Measurements from ENCODE around the gene SPATA2.
A peak's percentile ranks its signal among the peaks of the same experiment; 100 is the strongest.
"Not testable (repeated sequence)": the region's sequence is repeated elsewhere in the genome, so short reads cannot be mapped to it uniquely, and the experiment has no call there.

Gene SPATA2

DNA sequence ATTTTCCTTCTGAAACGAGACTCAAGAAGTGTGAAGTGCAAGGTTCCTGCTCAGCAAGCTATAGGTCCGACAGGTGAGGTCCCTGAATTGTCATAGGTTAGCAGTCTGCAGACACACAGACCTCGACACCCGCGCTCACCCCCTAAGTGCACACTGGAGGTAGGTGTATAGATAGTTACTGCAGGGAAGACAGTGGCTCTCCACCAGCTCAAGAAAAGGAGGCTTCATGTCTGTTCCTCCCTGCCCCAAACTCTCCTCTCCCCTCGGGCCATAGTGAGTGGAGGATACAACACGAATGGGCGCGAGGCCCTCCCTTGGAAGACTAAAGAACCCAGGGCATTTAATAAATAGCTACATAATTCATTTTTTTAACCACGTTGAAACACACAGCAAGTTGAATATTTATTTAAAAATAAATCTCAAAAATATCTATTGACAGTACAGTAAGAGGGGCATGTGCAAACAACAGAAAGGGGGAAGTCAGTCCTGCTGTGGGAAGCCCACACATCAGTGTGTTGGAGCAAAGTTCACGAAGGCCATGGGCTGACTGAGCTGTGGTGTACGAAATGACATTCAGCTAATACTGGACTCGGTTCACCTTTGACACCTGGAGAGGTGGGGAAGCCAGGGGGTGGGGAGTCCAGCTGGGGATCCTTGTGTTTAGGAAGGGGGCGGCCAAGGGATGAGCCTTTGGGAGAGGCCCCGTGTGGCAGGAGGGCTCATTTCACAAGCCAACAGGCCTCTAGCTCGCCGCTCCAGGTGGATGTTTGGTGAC is 10.7 kb downstream of the SPATA2 start:
- DNase-seq (ENCODE audit: low read depth): no peak

DNA sequence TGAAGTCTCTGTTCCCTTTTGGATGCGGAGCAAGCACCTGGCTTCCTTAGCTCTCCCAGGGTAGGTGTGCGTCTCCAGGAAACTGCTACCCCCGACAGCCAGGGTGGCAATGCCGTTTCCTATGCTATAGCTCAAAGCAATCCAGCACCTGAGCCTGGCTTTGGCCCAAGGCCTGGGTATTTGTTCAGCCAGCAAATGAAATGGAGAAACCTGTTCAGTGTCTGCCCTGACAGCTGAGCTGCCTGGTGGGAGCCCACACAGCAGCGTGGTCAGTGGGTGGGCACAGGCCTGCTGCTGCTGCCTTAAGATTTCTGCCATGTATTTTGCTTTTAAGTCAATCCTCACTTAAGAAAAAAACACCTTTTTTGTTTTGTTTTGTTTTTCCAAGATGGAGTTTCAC is 13.7 kb downstream of the SPATA2 start:
- DNase-seq (ENCODE audit: low read depth): no peak

DNA sequence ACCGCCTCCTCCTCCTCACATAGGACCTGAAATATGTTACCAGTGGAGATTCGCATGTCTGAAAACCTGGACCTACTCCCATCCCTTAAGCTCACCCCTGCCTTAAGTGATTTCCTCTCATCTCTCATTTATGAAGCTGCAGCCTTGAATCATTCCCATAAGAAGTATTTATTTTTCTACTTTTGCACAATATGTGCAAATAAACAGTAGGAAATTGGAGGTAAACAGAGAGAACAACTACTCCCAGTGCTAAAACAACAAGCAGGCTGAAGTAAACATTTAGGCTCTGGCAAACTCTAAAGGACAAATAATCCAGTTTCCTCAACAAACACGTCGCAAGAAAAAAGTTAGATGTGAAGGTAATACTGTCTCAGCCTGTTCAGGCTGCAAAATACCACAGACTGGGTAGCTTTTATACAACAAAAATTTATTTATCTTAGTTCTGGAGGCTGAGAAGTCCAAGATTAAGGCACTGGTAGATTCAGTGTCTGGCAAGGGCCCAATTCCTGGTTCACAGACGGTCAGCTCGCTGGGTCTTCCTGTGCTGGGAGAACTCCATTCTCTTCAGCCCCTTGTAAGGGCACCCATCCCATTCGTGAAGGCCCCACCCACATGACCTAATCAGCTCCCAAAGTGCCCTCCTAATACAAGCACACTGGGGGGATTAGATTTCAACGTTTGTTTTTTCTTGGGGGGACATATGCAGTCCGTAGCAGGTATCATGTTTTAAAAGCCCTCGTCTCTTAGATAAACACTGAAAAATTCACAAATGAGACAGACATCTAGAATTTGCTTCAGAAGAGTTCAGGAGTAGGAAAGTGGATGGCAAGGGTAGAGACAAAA is 15.6 kb downstream of the SPATA2 start:
- DNase-seq (ENCODE audit: low read depth): no peak

DNA sequence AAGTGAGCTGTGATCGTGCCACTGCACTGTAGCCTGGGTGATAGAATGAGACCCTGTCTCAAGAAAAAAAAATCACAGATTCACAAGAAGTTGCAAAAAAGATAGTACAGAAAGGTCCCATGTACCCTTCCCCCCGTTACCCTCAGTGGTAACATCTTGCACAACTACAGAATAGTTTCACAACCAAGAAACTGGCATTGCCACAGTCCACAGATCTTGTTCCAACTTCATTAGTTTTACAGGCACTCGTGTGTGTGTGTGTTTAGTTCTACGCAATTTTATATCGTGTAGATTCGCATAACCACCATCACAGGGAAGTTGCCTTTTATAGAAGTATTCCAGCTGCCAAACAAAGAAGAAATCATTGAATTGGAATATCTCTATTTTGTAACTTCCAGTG is 19.1 kb downstream of the SPATA2 start:
- no peak for DNase-seq (ENCODE audit: low read depth)

DNA sequence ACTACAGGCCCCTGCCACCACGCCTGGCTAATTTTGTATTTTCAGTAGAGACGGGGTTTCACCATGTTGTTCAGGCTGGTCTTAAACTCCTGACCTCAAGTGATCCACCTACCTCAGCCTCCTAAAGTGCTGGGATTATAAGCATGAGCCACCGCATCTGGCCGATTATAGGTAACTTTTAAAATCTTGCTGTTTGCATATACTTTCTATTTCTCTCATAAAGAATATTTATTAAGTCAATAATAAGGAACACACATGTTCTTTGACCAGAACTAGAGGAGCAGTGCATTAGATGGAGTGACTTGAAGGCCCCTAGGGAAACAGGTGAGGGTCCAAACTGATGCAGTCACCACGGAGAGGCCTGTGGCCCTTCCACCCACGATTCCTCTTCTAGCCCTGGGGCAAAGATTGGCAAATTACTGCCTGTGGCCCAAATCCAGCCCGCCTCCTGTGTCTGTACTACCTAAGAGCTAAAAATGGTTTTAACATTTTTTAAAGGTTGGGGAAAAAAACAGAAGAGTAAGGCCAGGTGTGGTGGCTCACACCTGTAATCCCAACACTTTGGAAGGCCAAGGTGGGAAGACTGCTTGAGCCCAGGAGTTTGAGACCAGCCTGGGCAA is 19.7 kb downstream of the SPATA2 start:
- DNase-seq (ENCODE audit: low read depth): not testable (repeated sequence)

DNA sequence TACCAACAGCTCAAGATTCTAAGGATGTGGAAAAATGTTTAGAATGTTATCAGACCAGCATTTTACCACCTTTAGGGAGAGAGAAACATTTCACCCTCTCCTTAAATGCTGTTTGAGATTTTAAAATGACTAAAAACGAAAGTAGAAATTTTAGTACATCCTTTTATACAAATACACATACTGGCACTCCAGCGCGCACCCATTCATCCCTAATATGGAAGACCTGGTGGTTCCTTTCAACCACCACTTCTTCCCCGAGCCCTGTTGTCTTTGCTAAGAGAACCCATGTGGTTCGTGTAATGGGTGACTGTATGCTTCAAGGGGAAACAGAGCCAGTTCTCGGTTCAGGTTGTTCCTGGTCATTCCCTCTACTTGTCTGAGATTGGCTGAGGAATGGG is 21.3 kb downstream of the SPATA2 start:
- DNase-seq (ENCODE audit: low read depth): no peak

DNA sequence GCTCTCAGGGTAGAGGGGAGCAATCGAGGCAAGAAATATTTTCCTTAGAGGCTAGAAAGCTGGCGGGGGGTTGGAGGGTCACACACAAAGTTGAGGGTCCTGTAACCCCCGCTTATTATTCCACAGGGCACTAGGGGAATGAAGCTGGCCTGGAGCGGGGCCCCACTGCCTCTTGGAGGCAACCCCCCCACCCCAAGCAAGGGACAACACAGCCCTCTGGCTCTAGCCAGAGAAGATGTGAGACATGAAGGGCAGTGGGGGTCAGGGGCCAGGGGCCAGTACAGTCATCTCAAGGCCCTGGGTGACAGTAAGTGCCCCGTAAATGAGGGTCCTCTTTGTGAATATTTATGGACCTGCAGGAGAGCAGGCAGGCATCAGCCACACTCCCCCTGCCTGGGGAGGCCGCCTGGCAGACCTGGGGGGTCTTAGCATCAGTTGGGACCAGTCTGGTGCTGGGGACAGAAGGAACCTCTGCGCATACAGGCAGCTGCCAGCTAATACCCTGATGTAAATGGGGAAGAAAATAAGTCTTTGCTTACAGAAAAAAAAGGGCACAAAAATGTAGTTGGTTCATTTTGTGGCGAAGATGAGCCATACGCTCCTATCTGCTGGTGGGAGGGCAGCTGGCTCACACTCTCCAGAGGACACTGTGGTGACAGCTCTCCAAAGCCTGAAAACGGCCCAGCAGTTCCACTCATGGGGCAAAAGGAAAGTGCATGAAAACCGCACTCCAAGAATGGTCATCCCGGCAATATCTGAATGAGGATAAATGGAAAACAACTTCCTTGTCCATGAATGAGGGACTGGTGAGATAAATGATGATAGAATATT is 21.9 kb downstream of the SPATA2 start:
- no peak for DNase-seq (ENCODE audit: low read depth)

DNA sequence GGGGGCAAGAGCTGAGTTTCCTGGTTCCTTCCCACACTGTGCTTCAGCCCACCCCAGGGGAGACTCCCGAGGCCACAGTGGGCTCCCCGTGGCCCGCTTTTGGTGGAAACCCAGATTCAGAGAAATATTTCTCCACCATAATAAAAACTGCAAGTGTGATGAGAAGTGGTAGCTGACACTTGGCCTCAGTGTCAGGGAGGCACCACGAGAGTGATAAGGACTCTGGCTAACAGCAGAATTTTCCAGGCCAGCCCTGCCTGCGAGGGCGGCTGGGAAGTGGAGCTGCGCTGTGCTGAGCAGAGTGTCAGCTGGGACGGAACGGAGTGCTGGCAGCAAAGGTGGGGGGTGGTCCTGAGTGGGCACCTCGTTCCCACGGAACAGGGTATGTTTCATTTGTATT is 22.5 kb downstream of the SPATA2 start:
- DNase-seq (ENCODE audit: low read depth): no peak

DNA sequence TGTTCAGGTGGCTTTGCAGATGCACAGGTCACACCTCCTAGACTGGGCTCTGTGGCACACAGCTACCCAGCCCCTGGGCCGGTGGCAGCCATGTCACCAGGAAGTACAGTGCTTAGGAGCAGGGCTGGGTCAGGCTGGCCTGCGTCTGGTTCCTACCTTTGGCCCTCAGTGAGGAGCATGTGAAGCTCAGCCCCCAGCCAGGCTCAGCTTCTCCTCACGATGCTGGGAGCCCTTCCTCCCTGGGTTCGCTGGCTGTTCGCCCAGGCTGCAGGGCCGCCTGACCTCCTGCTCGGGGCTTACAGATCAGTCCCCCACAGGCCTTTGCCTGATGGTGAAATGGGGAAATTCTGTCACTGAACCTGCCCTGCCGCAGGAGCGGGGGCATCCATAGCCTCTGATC is 23.1 kb downstream of the SPATA2 start:
- no peak for DNase-seq (ENCODE audit: low read depth)

DNA sequence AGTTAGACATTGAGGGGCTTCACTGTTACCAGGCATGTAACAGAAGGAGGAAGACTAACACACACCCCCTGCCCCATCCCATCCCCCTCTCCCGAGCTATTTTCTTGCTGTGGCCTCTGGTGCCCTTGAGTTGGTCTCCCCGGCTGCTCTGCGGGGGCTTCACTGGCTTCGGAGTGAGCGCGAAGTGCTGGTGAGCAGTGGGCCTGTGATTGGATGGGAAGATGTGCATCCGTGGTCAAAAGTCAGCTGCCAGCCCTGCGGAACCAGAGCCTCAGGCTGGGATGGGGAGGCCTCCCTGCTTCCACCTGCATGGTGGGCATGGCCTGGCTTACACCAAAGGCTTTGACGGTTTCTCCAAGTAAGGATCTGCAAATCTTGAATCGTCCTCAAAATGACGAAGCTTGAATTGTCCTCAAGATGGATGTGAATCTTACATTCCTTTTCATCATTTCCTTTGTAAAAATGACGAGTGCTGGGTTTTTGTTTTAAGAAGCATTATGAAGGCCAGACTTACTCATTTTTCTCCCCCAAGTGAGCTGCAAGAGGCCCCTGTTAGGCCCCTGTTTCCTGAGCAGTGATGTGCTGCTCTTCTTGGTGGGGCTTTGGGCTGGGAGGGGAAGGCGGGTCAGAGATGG is 23.7 kb downstream of the SPATA2 start:
- DNase-seq (ENCODE audit: low read depth): no peak

DNA sequence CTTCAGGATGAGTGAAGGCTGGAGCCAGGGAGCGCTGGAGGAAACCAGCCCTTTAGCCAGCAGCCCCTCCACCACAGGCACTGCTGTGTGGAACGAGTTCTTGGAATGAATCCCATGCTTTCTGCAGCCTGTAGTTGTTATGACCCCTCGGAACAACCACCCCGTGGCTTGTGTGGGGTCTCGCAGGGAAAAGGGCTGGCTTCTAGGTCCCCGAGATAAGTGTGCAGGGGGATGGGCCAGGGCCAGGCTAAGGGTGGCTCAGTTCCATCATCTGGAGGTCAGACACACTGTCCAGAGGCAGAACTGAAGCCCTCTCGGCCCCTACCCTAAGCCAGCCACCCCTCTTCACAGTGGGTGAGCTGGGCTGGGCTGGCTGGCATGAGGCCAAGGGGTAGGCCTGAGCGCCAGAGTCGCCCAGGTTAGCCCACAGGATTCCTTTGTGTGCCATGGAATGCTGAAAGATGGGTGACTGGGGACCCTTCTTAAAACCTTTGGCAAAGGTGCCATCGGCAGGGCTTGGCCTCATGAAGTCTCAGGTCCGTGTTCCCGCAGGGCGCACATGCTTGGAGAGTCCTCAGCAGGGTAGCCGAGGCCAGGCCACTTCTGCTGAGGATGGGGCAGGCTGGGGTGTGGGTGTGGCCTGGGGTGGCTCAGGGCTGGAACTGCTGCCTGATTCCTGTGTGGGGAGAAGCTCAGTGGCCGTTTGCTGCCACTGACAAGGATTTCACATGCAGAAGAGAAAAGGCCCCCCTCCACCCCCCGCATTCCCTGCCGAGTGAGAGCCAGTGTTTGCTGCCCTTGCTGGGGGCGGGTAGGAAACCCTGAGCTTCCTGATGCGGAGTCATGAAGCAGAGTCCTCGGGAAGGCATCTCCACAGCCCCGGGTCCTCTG is 24.6 kb downstream of the SPATA2 start:
- DNase-seq (ENCODE audit: low read depth): no peak

DNA sequence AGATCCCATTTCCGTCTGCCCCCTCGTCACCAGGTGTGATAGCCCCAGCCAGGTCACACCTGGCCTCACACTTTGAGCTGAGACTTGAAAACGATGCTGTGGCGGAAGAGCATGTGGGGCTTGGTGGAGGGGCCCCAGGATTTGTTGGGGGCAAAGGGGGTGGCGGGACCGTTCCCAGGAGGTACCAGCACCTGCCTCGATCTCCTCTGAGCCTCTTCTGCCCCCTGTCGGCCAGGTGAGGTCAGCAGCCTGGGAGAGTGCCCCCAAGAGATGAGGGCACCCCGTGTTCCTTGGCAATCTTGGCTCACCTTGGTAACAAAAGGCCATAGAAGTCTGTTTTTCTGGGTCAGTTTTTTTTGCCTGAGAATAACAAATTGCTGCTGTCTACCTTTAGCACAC is 25.4 kb downstream of the SPATA2 start:
- no peak for DNase-seq (ENCODE audit: low read depth)

DNA sequence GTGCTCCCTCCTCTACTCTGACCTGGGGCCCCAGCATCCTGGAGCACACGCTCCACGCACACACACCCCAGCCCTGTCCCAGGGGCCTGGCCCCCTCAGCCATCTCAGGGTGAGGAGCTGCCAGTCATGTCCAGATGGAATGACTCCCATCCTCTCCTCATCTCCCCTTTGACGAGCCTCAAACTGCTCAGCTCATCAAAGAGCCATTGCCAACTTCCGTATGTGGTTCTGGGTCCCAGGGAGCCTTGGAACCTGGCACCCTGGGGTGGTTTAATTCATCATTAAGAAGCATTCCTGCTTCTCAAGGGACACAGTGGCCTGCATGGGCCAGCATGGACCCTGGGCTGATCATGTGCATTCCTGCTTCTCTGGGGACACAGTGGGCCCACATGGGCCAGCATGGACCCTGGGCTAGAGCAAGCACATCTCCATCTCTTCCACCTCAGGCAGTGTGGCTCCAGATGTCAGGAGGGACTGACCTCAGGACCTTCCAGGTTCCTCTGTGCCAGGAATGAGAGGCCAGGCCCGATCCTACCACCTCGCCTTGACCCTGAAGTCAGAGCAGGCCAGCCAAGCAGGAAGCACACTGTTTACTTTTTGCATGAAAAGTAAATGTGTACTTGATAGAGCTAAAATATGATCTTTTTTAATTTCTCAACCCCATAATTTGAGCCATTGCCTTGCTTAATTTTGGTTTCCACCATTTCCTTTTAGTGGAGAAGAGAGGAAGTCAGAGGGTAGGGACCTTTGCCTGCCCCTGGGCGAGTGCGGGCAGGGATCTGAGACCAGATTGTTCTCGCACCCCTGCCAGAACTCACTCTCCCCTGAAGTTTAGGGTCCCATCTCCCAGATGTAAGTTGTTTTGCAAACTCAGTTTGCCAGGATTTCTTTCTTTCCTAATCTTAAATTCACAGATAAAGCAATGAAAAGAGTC is 26.1 kb downstream of the SPATA2 start:
- no peak for DNase-seq (ENCODE audit: low read depth)

DNA sequence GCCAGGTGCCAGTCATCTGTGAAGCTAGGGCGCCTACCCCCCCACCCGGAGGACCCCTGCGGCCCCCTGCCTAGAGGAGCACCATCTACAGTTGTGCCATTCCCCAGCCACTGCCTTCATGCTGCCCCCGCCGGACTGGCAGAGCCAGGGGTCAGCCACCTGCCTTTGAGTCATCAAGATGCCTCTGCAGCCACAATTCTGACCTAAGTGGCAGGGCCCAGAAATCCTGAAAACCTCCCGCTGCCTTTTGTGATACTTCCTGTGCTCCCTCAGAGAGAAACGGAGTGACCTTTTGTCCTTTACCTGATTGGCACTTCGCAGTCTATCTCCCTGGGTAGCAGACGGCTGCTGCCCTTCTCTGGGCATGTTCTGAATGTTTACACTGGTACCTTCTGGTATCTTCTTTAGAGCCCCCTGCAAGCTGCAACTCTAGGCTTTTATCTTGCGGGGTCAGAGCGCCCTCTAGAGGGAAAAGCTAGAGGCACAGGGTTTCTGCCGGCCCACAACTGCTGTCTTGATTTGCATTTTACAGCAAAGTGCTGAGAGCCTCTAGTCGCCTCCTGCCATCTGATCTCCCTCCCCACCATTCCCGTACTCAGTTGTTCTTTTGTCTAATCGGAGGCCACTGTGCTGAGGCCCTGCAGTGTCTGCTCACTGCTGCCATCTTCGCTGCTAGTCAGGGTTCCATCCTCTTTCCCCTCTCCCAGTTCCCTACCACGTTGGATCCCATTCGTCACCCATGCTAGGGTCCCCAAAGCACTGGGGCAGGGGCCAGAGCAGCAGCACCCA is 26.9 kb downstream of the SPATA2 start:
- peak; percentile 20 for DNase-seq (ENCODE audit: low read depth)

DNA sequence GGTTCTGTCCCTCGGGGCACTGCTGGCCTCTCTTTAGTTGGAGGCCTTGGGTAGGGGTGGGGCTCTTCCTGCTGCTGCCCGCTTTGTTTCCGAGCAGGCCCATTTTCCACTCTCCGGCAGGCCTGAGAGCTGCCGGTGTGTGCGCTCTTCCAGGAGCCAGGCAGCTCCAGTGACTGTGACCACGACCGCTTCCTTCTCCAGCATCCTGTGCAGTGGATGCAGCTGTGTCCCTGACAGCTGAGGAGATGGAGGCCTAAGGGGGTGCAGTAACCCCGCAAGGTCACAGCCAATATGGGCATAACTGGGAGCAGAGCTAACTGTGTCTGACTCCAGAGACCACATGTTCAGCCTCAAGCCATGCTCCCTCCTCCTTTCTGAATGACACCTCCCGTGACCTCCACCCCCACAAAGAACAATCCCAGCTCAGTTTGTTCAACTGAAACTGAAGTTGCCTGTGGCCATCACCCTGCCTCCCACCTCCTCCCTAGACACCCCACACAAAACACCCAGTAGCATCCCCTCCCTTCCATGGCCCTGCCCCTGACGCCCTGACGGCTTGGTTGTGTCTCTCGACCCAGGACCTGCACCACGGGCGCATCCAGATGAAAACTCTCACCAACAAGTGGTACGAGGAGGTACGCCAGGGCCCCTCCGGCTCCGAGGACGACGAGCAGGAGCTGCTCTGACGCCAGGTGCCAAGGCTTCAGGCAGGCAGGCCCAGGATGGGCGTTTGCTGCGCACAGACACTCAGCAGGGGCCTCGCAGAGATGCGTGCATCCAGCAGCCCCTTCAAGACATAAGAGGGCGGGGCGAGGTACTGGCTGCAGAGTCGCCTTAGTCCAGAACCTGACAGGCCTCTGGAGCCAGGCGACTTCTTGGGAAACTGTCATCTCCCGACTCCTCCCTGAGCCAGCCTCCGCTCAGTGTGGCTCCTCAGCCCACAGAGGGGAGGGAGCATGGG is 27.8 kb downstream of the SPATA2 start:
- DNase-seq (ENCODE audit: low read depth): no peak

DNA sequence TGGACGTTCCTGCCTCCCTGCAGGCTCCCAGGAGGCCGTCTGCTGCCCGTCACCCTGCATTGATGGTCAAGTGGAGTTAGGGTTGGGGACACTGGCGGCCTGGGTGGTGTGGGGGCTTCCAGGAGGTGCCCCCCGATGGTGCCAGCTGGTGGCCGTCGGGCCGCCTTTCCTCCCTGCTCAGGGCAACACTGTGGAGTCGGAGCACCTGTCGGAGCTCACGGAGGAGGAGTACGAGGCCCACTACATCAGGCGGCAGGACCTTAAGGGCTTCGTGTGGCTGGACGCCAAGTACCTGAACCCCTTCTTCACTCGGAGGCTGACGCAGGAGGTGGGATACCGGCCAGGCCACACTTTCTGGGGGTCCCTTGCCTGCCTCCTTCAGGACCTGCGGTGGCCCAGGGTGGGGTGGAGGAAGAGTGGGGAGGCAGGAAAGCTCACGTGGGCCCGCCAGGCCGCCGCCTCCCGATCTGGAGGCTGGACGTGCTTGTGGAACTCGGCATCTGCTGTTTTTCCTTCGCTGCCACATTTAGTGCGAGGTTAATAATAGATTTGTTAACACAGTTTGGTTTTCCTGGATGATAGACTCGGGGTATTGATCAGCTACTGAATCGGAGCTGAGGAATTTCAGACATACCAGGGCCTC is 28.6 kb downstream of the SPATA2 start:
- DNase-seq (ENCODE audit: low read depth): no peak
